Hematopoietic multipotent progenitor cell treated with erythropoietin and hydrocortisone succinate and interleukin-3 and kit ligand, for 17 days (in vitro differentiated cells): Measurements from ENCODE around the gene OR7D2.

ENCODE experiments used
- DNase-seq: peaks from one replicate; pipeline ENCODE4 v3.0.0-alpha.2; 2015; ENCODE audit warnings: low spot score

OR7D2 gene

GRCh38 chr19:9205501-9206113 lies 26.8 kb downstream of the OR7D2 start:
- peak; percentile 37 for DNase-seq

- DNase-seq: no peak
Observed at GRCh38 chr19:9219489-9219888, 40.7 kb downstream of the OR7D2 start, which contains the start of gene OR7D4. TSS of gene OR7D4 (minus strand) at chr19:9219589. CDS start at chr19:9214837, 4,752 bp downstream.
